GM12874 (cell line): ENCODE data around the gene PEX14.

Experiments used
- TF ChIP-seq, protein P1 (sequence below): IDR thresholded peaks from 2 replicates; pipeline ENCODE4 v1.5.1; 2011; ENCODE audit warnings: low read depth, mild to moderate bottlenecking, control low read depth, low read length, moderate library complexity; ENCODE audit not compliant: insufficient read depth

Gene PEX14

DNA sequence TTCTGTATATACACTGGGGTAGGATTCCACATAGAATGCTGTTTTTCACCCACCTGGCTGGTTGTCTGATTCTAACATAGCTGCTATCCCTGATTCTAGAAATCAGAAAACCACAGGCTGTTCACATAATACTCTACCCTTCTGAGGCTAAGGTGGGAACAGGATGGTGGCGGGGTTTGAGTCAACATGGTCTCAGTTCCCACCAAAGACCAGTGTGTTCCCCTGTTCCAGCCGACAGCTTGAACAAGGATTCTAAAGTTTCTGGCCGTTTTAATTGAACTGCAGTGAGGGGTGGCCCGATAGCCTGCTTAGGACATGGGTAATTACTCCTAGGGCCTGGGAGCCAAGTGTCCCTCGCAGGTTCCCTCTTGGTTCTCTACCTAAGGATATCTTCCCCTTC, 38.4 kb downstream of the PEX14 start:
- TF ChIP-seq, protein P1, sequence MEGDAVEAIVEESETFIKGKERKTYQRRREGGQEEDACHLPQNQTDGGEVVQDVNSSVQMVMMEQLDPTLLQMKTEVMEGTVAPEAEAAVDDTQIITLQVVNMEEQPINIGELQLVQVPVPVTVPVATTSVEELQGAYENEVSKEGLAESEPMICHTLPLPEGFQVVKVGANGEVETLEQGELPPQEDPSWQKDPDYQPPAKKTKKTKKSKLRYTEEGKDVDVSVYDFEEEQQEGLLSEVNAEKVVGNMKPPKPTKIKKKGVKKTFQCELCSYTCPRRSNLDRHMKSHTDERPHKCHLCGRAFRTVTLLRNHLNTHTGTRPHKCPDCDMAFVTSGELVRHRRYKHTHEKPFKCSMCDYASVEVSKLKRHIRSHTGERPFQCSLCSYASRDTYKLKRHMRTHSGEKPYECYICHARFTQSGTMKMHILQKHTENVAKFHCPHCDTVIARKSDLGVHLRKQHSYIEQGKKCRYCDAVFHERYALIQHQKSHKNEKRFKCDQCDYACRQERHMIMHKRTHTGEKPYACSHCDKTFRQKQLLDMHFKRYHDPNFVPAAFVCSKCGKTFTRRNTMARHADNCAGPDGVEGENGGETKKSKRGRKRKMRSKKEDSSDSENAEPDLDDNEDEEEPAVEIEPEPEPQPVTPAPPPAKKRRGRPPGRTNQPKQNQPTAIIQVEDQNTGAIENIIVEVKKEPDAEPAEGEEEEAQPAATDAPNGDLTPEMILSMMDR: no peak

- TF ChIP-seq, protein P1: peak; percentile 26; the same call in 1 of the 2 replicates
Measured at GRCh38 chr1:10514490-10515235, 39.9 kb downstream of the PEX14 start.

- TF ChIP-seq, protein P1: no peak
Measured at GRCh38 chr1:10515301-10515975, 40.7 kb downstream of the PEX14 start.

DNA sequence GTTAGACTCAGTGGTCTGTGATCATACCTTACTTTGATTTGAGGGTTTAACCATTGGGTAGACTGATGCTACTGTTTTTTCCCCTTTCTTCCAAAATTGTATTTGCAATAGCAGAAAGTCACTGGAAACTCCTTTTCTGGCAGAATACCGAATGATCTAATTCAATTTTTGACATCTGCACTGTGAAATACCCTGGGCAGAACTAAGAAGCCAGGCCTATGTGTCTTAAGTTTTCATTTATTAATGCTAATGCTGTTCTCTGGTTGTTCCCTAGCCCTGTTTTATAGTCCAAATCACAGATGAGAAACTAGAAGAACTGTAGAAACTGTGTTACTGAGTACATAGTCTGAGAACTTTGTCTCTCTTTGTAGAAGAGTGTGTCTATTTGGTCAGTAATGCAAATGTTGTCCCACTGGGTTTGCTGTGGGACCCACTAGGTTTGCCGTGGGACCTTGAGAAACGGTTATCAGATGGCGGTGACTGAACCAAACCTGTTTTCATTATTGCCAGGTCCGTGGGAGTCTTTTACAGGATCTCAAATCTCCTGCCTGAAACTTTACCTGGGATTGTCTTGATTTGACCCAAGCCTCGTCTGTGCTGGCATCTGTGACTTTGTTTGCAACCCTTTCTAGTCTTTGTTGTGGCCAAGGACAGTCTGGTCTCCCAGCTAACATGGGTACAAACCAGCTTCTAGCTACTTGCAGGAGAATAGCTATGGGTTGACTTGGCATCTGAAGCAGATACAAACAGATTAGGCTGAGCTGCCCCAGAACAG, 41.4 kb downstream of the PEX14 start:
- TF ChIP-seq, protein P1: no peak

DNA sequence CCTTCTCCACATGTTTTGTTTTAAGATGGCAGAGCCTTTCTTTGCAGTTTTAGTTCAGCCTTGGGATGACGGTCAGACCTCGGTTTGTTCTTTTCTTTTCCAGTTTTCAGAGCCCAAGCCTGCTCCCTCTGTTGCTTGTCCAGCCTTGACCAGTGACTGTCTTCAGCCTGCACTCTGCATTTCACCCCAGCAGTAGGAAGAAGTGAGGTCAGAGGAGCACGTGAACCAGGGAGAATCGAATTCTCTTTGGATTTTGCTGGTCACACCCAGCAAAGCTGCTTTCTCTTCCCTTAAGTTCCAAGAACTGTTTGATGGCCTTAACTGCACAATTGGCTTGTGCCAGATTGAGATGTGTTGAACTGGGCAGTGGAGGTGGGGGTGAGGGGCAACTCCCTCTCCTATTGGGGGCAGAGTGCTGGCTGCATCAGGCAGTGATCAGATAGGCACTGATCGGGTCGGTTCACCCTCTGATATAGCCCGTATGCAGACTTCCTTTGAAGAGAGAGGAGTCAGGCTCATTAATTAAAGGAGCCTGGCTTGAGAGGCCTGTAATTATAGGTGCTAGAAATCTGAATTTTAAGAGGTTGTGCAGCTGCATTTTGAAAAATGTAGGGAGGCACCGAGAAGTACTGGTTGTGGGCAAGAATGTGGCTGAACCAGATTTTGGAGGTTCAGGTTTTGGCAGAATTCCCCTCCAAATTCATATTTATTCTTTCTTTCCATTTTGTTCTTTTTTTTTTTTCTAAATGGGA, 42.4 kb downstream of the PEX14 start:
- TF ChIP-seq, protein P1: no peak

DNA sequence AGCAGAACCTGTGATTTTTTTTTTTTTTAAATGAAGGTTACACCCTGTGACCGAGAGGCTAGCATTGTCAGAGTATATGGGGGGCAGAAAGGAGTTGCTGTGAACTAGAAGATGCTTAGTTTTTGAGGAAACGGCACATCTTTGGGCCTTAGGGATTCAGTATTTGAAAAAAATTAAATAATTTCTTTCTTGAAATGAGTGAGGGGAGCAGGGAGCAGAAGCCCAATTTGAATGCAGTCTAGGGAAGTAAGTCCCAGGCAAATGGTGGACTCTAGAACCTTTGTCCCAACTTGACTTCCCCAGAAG, 42.9 kb downstream of the PEX14 start:
- TF ChIP-seq, protein P1: no peak

GRCh38 chr1:10519016-10519417, 44.3 kb downstream of the PEX14 start:
- TF ChIP-seq, protein P1: no peak
